Stimulated activated CD4-positive, alpha-beta T cell treated with anti-CD3 and anti-CD28 coated beads, Interleukin-12 subunit alpha, Interleukin-12 subunit beta, amount 100 ng/mL, for 48 hours (primary cell): ENCODE results near the gene PHKA1.
"Not testable (repeated sequence)": the region's sequence is repeated elsewhere in the genome, so short reads cannot be mapped to it uniquely, and the experiment has no call there.

Experiments used
- DNase-seq, 3 donors: peaks; one replicate each; pipeline ENCODE4 v3.0.0-alpha.2; 2020; ENCODE audit warnings: low read depth in 2 of 3, low spot score in 1 of 3

The PHKA1 gene

DNA sequence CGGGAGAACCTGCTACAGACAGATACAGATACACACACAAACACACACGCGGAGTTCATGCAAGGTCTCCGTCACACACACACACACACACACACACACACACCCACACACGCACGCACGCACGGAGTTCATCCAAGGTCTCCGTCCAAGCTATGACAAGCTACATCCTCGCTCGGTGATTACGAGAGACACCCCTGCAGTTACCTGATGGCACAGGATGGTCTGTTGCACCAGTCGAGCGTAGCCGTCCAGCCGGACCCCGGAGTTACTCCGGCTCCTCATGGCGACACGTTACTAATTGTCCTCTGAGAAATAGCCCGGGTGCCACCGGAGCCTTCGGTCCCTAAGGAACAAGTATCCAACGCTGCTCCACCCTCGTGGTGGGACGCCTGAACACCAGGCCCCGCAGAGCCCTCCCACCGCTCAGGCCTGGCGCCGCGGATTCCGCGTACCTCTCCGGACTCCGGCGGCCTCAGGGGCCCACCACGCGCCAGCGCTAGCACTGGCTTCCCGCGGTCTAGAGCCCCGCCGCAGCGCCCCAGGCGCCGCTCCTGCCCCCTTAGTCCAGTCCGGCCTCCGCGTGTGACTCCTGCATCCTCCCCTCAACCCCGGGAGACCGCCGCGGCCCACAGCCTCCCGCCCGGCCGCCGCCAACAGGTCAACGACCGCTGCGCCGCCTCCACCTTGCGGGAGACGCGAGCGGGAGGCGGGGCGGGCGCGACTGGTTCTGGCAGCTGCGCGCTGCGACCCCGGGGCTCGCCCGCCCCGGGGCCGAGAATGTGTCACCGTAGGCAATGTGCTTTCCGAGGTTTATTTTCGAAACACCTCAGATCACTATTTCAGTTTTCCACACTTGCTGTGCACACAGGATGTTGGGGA is at the start of gene PHKA1:
PHKA1 (minus strand) TSS at position 708 of the 879 bp plus-strand sequence; CDS start at position 282, 426 bp downstream.
- DNase-seq, result peak; percentile 19 to 48 (median 25)

DNA sequence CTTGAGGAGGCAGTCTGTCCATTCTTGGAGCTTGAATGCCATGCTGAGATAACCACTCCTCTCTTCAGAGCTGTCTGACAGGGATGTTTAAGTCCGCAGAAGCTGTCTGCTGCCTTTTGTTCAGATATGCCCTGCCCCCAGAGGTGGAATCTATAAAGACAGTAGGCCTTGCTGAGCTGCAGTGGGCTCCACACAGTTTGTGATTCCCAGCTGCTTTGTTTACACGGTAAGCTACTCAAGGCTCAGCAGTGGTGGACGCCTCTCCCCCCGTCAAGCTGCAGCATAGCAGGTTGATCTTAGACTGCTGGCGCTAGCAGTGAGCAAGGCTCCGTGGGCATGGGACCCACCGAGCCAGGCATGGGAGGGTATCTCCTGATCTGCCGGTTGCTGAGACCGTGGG is 46.3 kb upstream of the PHKA1 start:
- DNase-seq, result not testable (repeated sequence)

DNA sequence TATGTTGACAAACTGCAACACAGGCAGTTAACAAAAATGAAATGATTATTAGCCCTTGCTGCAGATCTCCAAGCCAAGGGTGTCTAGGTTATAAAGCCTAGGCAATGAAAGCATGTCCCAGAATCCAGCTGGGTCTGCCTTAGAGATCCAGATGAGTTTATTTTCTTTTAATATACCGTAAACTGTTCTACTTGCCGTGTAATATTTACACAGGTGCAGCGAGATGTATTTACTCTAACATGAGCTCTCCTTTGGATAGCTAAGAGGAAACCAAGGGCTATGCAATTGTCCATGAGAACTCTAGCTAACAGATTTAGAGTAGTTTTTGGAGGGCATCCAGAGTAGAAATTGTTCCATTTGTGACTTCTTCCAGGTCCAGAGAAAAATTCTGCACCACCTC is 34.4 kb upstream of the PHKA1 start:
- DNase-seq, result not testable (repeated sequence)

DNA sequence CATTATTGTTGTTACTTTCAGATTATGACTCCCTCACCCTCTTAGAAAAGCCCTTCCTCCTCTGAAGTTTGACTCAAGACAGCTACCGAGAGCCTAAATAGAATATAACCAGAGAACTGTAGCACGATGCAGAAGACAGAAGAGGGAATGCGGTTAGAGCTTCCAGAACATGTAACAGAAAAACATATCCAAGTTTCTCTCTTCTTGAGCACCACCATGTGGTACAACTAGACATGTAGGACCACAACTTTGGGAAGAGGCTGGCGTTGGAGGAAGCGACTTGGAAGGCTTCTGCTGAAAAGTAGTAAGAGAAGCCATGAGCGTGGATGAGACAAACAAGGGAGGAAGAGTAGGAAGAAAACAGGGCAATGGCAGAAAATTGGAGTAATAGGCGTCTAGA is 31.4 kb upstream of the PHKA1 start:
- DNase-seq, result not testable (repeated sequence)

DNA sequence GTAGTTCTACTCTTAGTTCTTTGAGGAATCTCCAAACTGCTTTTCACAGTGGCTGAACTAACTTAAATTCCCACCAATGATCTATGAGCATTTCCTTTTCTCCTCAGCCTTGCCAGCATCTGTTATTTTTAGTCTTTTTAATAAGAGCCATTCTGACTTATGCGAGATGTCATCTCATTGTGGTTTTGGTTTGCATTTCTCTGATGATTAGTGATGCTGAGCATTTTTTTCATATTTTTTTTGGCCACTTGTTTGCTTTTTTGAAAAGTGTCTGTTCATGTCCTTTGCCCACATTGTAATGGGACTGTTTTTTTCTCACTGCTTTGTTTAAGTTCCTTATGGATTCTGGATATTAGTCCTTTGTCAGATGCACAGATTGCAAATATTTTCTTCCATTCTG is 21.5 kb upstream of the PHKA1 start:
- DNase-seq, result no peak

DNA sequence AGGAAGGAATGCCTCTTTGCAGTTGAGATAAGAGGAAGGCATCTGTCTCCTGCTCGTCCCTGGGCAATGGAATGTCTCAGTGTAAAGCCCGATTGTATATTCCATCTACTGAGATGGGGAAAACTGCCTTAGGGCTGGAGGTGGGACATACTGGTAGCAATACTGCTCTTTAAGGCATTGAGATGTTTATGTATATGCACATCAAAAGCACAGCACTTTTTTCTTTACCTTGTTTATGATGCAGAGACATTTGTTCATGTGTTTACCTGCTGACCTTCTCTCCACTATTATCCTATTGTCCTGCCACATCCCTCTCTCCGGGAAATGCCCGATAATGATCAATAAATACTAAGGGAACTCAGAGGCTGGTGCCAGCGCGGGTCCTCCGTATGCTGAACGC is 19.5 kb upstream of the PHKA1 start:
- DNase-seq, result not testable (repeated sequence)

DNA sequence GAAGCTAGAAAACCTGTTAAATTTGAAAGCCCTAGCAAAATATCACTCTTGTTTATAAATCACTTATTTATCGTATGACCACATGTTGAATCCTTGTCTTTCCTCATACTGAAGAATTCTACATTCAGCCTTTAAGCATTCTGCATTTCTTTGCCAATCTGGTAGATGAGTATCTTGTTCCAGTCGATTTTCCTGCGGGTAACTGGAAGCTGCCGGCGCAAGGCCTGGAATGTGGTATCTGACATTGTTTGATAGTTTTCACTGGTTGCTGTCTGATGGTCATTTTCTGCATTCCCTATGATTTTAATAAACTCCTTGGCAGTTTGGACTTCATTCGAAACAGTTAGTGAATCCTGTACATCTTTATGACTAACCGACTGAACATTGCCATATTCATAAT is 13.7 kb upstream of the PHKA1 start:
- no peak for DNase-seq

DNA sequence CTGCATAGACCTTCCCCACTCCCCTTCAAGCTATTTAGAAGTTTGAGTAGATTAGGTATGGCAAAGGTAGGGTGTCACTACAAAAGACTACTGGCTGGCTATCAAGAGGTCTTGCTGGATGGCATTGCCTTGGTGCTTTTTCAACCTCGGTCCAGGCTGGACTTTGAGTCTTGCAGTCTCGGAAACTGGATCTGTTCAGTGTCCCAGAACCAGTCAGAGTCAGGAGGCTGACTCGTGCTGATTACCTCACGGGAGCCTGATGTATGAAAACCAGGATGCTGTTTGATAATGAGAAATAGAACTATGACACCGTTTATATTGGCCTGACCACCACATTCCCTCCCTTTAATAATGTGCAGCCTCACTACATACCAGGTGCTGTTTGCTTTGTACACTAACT is 2.7 kb upstream of the PHKA1 start:
- no peak for DNase-seq

DNA sequence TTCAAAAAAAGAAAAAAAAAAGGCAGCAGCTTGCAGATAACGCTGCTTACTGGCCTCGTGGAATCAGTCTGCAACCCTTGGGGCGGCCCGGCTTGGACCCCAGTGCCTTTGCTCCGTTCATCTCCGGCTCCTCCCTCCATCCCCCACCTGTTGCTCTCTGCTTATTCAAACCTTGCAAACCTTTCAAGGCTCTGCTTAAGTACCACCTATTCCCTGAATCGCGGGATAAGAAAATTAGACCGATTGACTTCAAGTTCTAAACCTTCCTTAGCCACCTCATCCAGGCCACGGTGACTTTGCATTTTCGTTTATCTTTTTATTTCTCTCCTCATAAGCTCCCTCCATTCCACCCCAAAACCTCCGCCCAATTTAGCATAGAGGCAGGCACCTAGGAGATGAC is 1.4 kb upstream of the PHKA1 start:
- DNase-seq, result no peak

DNA sequence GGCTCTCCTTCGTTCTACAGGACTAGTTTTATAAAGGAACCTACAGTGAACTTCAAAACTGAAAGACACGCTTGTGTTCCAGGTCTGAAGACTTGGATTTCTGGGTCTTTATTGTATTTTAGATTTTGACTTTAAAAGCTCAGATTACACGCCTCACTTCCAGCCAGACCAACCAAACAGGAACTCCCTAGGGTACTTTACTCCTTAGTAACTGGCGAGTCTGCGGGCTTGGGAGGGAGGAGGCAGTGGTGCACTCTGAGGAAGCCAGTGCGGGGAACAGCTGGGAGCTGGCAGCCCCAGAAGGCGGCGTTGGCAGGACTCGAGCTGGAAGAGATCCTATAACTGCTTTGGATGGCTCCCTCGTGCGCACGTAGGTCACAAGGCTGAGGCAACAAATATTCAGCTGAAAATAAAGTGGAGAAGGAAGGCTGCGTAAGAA is 391 bp upstream of the PHKA1 start:
- no peak for DNase-seq

DNA sequence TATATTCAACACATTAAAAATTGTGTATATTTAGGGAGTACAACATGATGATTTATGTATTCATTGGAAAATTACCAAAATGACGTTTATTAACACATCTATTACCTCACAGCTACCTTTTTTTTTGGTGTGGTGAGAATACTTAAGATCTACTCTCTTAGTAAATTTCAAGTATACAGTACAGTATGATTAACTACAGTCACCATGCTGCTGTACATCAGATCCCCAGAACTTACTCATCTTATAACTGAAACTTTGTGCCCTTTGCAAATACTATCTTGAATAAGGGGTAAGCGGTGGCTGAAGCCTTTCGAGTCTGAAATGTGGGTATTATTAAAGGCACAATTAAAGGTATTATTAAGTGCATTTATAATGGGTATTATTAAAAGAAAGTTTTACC is 976 bp downstream of the PHKA1 start:
- DNase-seq, result no peak

DNA sequence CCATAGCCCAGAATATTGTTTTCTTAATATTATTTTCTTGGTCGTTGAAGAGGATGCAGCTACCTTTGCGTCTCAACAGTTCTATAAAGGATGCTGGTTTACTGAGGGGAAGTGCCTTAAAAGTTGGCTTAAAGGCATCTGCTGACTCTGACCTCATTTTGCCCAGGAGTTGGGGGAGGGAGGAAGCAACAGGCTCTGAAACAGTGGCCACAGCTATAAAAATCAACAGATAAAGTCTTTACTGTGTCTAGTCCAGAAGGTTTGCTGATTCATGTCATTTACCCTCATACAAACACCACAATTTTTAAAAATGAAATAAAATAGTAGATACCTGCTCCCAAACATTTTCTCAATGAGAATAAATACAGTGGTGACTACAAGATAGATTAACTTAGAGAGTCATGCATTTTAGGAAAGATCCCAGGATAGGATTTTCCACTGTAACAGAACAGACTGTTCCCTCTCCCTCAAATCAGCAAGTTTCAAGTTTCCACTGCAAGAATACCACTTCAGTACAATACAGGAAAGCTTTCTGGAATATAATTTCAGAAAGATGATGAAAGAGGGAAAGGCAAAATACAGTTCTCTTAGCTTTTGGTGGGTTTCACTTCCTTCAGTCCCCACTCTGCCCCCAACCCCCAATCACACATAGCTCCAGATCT is 1.9 kb downstream of the PHKA1 start:
- no peak for DNase-seq

DNA sequence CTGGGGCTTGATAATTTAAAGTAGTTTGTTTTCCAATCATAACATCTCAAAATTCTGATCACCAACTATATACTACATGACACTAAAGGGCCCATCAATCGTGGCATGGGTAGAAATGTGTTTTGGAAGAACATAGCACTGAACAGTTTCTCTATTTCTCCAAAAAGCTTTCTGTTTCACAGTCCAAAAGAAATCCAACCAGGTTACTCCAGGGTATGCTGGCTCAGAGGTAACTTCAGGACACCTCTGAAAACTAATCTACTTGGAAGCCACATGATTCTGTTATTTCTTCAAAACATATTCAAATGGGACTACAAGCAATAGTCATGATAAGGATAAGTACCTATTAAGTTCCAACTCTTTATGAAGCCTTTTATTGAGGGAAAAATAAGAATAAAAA is 8.3 kb downstream of the PHKA1 start:
- no peak for DNase-seq

DNA sequence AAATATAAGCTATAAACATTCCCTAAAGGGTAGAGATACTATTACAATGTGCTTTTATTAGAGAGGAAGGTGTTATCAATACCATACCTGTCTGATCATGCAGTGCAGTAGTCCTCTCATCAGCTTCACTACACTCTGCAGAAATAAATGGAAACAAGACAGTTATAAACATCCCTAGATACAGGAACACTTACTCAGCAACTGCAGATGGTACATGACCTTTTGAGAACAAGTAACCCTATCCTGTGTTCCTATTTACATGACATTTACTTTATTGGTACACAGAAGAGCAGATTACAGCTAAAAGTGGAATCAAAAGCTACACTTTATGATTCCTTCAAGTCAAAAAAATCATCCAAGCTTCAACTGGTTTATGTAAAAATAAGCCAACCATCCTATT is 9.0 kb downstream of the PHKA1 start:
- no peak for DNase-seq

DNA sequence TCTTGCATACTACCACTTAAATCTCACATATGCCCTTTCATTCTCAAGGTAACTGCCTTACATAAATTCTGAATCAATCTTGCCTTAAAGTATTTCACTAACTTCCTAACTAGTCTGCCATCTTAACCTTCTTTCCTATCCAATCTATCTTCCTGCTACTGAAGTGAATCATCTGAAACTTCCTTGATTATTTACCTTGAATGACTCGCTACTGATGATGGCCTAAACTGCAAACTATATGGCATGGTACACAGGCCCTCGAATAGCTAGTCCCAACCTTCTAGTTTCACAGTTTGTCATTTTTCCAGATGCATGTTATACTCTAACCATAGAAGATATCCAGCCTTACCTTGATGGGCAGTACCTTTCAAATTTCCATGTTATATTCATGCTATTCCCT is 19.9 kb downstream of the PHKA1 start:
- DNase-seq, result no peak

DNA sequence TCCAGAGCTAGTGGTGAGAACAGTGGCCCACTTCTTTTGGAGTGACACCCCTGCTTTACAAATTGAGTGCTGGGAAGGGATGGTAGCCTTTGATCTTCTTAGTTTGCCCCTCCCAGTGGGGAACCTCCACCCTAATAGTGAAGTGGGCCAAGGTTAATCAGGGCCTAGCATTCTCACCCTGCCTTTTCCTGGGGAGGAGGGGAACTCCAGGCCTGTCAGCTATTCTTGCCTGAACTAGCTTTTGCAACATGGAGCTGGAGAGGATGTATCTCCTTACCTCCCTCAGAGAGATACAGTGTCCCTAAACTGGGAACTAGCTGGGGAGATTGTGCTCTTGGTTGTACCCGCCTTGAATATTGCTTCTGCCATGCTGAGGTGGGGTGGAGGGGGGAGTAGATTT is 20.6 kb downstream of the PHKA1 start:
- DNase-seq, result no peak

DNA sequence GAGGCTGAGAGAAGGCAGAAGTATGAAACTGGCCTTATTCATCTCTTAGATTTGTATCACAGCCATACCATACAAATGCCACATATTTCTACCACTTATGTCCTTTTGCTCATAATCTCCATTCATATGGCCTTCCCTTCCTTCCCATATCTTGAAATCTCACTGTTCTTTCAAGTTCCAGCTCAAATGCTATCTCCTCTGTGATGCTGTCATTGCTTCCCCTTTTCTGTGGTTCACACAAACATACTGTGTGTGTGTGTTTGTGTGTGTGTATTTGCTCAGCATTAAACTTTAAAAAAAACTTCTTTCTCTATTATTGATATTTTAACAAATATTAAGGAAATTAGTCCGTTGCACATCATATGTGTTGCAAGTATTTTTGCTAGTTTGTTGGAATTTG is 26.7 kb downstream of the PHKA1 start:
- no peak for DNase-seq

DNA sequence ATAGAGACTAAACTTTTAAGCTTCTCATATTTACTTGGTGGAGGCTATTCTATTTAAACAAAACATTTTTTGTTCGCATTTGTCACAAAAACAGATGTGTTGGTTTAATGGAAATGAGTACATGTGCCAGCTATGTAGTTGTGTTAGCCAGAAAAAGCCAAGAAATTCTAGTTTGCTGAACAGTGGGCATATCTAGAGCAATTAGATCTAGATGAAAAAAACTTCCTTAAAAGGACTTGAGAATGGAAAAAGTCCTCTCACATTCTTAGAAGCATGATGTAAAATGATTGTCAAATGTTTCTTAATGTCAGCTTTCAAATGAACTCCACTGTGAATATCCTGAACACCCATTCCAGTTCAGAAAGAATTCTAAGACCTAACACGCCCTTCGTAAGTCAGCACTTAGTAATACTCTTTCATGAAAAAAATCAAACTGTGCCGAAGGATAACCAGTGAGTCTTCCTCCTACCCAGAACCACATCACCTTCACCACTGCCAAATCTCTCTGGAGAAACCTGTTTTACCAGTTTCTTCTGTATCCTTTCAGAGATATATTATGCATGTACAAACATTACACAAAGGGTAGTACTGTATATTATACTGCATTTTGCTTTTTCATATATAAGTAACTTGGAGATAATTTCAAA is 28.2 kb downstream of the PHKA1 start:
- no peak for DNase-seq

DNA sequence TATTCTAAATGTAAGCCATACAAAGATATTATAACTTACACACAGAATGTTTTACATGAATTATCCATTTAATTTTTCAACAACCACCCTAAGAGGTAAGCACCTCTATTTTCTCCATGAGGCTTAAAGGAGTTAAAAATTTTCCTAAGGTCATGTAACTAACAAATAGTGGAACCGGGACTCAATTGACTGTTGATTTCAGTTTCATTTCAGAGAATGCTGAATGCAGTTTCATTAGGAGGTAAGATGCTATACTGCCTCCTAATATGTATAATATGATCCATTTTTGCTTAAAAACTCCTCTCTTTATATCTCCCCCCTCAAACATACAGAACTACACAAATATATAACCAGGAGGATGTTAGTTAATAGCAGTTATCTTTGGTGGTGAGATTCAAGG is 29.1 kb downstream of the PHKA1 start:
- DNase-seq, result no peak

DNA sequence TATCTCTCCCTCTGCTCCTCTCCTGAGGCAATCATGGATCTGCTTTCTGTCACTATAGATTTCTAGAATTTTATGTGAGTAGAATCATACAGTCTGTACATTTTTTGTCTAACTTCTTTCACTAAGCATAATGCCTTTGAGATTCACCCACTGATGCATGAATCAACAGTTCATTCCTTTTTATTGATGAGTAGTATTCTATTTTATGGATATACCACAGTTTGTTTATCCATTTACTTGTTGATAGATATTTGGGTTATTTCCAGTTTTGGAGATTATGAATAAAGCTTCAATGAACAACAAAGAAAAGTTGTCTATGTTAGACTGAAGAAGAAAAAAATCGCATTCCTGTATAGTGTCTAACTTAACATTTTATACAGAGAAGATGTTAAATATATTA is 30.5 kb downstream of the PHKA1 start:
- no peak for DNase-seq

DNA sequence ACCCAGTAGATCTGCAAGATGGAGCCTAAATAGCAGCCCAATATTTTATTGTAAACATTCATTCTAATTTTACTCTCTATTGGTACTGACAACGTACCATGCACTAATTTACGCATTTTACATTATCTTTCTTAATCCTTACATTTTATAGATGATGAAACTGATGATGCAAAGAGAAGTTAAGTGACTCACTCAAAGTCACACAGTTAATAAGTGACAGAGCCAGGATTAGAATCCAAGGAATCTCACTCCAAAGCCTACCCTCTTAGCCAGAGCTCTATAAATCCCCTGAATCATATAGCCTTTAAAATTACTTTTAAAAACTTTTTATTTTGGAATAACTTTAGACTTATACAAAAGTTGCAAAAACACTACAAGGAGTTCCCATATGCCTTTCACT is 37.6 kb downstream of the PHKA1 start:
- no peak for DNase-seq

DNA sequence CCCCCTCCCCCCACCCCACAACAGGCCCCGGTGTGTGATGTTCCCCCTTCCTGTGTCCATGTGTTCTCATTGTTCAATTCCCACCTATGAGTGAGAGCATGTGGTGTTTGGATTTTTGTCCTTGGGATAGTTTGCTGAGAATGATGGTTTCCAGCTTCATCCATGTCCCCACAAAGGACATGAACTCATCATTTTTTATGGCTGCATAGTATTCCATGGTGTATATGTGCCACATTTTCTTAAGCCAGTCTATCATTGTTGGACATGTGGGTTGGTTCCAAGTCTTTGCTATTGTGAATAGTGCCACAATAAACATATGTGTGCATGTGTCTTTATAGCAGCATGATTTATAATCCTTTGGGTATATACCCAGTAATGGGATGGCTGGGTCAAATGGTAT is 40.2 kb downstream of the PHKA1 start:
- not testable (repeated sequence) for DNase-seq
